Measurements from ENCODE around the gene MEAK7.

Gene MEAK7

GRCh38 chr16:84513666-84514065, 9.2 kb upstream of the MEAK7 start:
- in situ Hi-C loops (cut with HindIII; ENCODE audit: low sequenced_read_pairs) = no loop called here

- in situ Hi-C loops (cut with HindIII; ENCODE audit: low sequenced_read_pairs) = no loop called here
Observed at GRCh38 chr16:84513123-84513522, 8.7 kb upstream of the MEAK7 start.

GRCh38 chr16:84511831-84512230, 7.4 kb upstream of the MEAK7 start:
- in situ Hi-C loops (cut with HindIII; ENCODE audit: low sequenced_read_pairs) = no loop called here

GRCh38 chr16:84511180-84511800, 6.8 kb upstream of the MEAK7 start:
- in situ Hi-C loops (cut with HindIII; ENCODE audit: low sequenced_read_pairs) = no loop called here

GRCh38 chr16:84509032-84509950, 4.8 kb upstream of the MEAK7 start:
- in situ Hi-C loops (cut with HindIII; ENCODE audit: low sequenced_read_pairs) = no loop called here

GRCh38 chr16:84508502-84508901, 4.0 kb upstream of the MEAK7 start:
- in situ Hi-C loops (cut with HindIII; ENCODE audit: low sequenced_read_pairs) = no loop called here

- in situ Hi-C loops (cut with HindIII; ENCODE audit: low sequenced_read_pairs) = no loop called here
Observed at GRCh38 chr16:84507011-84507982, 2.8 kb upstream of the MEAK7 start.

- in situ Hi-C loops (cut with HindIII; ENCODE audit: low sequenced_read_pairs) = no loop called here
Observed at GRCh38 chr16:84505249-84506187, 1.1 kb upstream of the MEAK7 start.

DNA sequence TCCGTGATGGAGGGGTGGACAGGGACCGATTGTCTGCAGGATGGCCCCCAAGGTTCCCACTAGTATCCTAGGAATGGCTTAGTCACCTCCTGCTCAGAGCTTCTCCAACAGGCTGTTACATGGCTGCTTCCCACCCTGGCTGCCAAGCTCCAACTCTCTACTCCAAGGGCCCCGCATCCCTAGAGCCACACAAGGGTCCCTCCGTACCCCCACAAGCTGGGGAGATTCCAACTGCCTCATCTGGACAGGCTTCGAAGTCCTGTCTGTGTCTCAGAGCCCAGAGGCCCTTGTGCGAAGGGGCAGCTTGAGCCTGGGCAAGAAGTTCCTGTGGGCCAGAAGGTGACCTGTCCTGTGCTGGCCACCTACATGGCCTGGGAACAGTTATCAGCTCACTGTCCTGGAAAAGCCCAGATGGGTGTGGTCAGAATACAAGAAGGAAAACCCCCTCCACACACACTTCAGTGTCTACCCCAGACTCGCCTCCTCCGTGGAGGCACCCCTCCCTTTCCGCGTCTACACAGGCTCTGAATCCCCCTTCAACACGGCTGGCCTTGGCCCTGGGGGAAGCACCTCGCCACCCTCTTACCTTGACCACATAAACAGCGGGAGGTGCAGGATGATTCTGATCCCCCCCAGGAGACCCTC, 586 bp downstream of the MEAK7 start:
- in situ Hi-C loops (cut with HindIII; ENCODE audit: low sequenced_read_pairs) = no loop called here

- in situ Hi-C loops (cut with HindIII; ENCODE audit: low sequenced_read_pairs) = no loop called here
Observed at GRCh38 chr16:84502581-84502980, 1.9 kb downstream of the MEAK7 start.

DNA sequence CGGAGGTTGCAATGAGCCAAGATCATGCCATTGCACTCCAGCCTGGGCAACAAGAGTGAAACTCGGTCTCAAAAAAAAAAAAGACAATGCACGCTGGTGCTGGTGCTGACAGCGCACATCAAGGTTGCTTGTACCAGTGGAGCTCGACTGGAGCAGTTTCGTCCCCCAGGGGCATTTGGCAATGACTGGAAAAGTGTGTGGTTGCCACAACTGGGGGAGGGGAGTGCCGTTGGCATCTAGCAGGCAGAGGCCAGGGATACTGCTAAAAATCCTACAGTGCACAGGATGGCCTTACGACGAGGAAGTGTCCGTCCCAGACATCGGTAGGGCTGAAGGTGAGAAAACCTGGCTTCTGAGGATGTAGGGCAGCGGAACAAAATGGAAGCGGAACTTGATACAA, 2.4 kb downstream of the MEAK7 start:
- in situ Hi-C loops (cut with HindIII; ENCODE audit: low sequenced_read_pairs) = no loop called here

GRCh38 chr16:84501077-84501735, 3.3 kb downstream of the MEAK7 start:
- in situ Hi-C loops (cut with HindIII; ENCODE audit: low sequenced_read_pairs) = no loop called here

- in situ Hi-C loops (cut with HindIII; ENCODE audit: low sequenced_read_pairs) = no loop called here
Observed at GRCh38 chr16:84500531-84500930, 3.9 kb downstream of the MEAK7 start.

DNA sequence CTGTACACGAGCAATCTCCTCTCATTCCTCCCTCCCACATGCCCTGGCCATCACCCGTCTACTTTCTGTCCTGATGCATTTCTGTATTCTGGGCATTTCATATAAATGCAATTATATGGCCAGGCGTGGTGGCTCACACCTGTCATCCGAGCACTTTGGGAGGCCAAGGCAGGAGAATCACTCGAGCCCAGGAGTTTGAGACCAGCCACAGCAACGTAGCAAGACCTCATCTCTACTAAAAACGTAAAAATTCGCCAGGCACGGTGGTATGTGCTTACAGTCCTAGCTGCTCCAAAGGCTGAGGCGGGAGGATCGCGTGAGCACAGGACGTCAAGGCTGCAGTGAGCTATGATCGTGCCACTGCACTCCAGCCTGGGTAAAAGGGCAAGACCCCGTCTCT, 4.8 kb downstream of the MEAK7 start:
- in situ Hi-C loops (cut with HindIII; ENCODE audit: low sequenced_read_pairs) = no loop called here

DNA sequence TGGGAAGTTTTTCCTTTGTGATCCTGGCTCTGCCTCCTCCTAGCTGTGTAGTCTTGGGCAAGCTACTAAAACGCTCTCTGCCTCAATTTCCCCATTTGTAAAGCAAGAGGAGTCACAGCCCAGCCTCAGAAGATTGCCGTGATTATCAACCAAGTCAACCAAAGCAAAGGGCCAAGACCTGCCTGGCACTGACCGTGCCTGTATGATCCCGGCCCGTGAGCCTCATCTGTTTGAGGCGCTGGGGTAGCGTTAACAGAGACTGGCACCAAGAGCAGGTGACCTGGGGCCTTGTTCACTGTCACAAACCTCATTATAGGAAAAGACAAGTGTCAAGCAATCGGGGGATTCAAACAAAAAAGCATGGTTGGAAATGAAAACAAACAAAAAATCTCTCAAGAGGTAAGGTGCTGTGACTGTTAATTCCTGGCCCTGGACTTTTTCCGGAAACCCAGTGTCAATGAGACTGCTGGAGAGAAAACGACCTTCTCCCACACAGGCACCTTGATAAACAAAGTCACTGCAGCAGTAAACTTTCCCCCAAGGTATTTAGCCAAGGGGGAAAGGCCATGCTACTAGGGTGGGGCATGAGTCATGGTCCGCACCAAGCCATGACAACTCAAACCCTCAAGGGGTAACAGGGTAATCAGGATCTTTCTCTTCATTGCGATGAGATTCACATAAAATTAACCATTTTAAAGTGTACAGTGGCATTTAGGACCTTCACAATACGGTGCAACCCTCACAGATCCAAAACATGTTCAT, 5.4 kb downstream of the MEAK7 start:
- in situ Hi-C loops (cut with HindIII; ENCODE audit: low sequenced_read_pairs) = no loop called here

- in situ Hi-C loops (cut with HindIII; ENCODE audit: low sequenced_read_pairs) = no loop called here
Observed at GRCh38 chr16:84498223-84498610, 6.2 kb downstream of the MEAK7 start.

GRCh38 chr16:84497418-84498222, 6.8 kb downstream of the MEAK7 start:
- in situ Hi-C loops (cut with HindIII; ENCODE audit: low sequenced_read_pairs) = no loop called here

GRCh38 chr16:84496991-84497390, 7.5 kb downstream of the MEAK7 start:
- in situ Hi-C loops (cut with HindIII; ENCODE audit: low sequenced_read_pairs) = no loop called here
